Ascending aorta (tissue), 2 donors: ENCODE data around the gene WDR64. TPM values are rescaled to one million over a fixed set of nuclear protein-coding genes. Genes with fewer than 3 reads are reported as not detected.

ENCODE experiments used
- DNase-seq, 2 donors: peaks; one replicate each; pipeline ENCODE4 v3.0.0-alpha.2; 2019; ENCODE audit warnings: low spot score in 2 of 2
- H3K27ac ChIP-seq, 2 donors: fragments of 200-600 bp; sonication (generic); one replicate each; pipeline ENCODE4 v1.5.1; 2016 to 2017; ENCODE audit warnings: mild to moderate bottlenecking in 1 of 2
- H3K27me3 ChIP-seq: fragments of 200-600 bp; sonication (generic); one replicate; pipeline ENCODE4 v1.5.1; 2017
- H3K36me3 ChIP-seq, 2 donors: fragments of 200-600 bp; sonication (generic); one replicate each; pipeline ENCODE4 v1.5.1; 2016
- H3K4me1 ChIP-seq, 2 donors: fragments of 200-600 bp; sonication (generic); one replicate each; pipeline ENCODE4 v1.5.1; 2016 to 2017; ENCODE audit warnings: mild to moderate bottlenecking in 1 of 2
- H3K4me3 ChIP-seq, 2 donors: fragments of 200-600 bp; sonication (generic); one replicate each; pipeline ENCODE4 v1.5.1; 2016 to 2017; ENCODE audit warnings: mild to moderate bottlenecking in 1 of 2
- H3K9me3 ChIP-seq, 2 donors: fragments of 200-600 bp; sonication (generic); one replicate each; pipeline ENCODE4 v1.5.1; 2016
- CTCF ChIP-seq, 3 experiments: fragments of 200-600 bp in 2 of 3; fragments of 450-650 bp in 1 of 3; sonication (generic) in 2 of 3; IDR thresholded peaks; one replicate each; pipeline ENCODE4 v1.5.1; 2016 to 2019; ENCODE audit warnings: antibody characterized with exemption in 3 of 3, mild to moderate bottlenecking in 1 of 3, moderate library complexity in 1 of 3
- intact Hi-C: fragments of 100-400 bp; cut with DNase I; formaldehyde crosslinking; loops from one replicate; pipeline ENCODE4 v1.15.1; 2023
- total RNA-seq: library from RNA; depleted of rRNA; stranded (reverse); fragments of >200 nt; gene quantifications from one replicate; pipeline ENCODE4 v1.1.0, GENCODE V29; 2016

WDR64 gene
- total RNA-seq, 1 donor from 2014 or later, result not detected

- Histone ChIP-seq H3K4me3 (peak overlapping the region; percentile 49 to 64), H3K9me3 (no peaks in the 10 kb centered on the region), H3K36me3 (no peaks in the 10 kb centered on the region), H3K27ac (peak overlapping the region; percentile 49 to 64), H3K27me3 (no peaks in the 10 kb centered on the region), H3K4me1 (peaks cover 0 to 12% of the 10 kb centered on the region in 2 donors)
- no peak for DNase-seq
- no peak for TF ChIP-seq CTCF (IDR thresholded peaks at IDR 0.05)
- intact Hi-C loops, result loop anchor here (5.0 kb wide), 1 partner anchor 107 kb away; the partner anchor contains the start of genes CHML and OPN3
Measured at GRCh38 chr1:241749041-241749944, 97.2 kb downstream of the WDR64 start.

- Histone ChIP-seq H3K4me1 (peaks cover 0 to 12% of the 10 kb centered on the region in 2 donors), H3K4me3 (peak overlapping the region in 1 of 2 donors; percentile 64), H3K27me3 (no peaks in the 10 kb centered on the region), H3K27ac (peak overlapping the region in 1 of 2 donors; percentile 64), H3K36me3 (no peaks in the 10 kb centered on the region), H3K9me3 (no peaks in the 10 kb centered on the region)
- no peak for DNase-seq
- no peak for TF ChIP-seq CTCF (IDR thresholded peaks at IDR 0.05)
- intact Hi-C loops, result loop anchor here (5.0 kb wide), 1 partner anchor 108 kb away; the partner anchor contains the start of genes CHML and OPN3
Measured at GRCh38 chr1:241749945-241750695, 98.0 kb downstream of the WDR64 start.

- TF ChIP-seq CTCF (IDR thresholded peaks at IDR 0.05), result no peak
- DNase-seq, result no peak
- Histone ChIP-seq H3K36me3 (no peaks in the 10 kb centered on the region), H3K27ac (peak overlapping the region; percentile 12 to 40), H3K4me1 (peaks cover 0 to 12% of the 10 kb centered on the region in 2 donors), H3K9me3 (no peaks in the 10 kb centered on the region), H3K27me3 (no peaks in the 10 kb centered on the region), H3K4me3 (no peak overlapping the region)
- intact Hi-C loops, result no loop called here
Measured at GRCh38 chr1:241751524-241751923, 99.4 kb downstream of the WDR64 start.

- Histone ChIP-seq H3K4me1 (no peaks in the 10 kb centered on the region), H3K36me3 (no peaks in the 10 kb centered on the region), H3K27ac (no peak overlapping the region), H3K9me3 (no peaks in the 10 kb centered on the region), H3K4me3 (no peak overlapping the region), H3K27me3 (no peaks in the 10 kb centered on the region)
- no peak for TF ChIP-seq CTCF (IDR thresholded peaks at IDR 0.05)
- no peak for DNase-seq
- intact Hi-C loops, result no loop called here
Measured at GRCh38 chr1:241762713-241763339, 110.7 kb downstream of the WDR64 start.

- Histone ChIP-seq H3K4me1 (no peaks in the 10 kb centered on the region), H3K9me3 (no peaks in the 10 kb centered on the region), H3K27me3 (no peaks in the 10 kb centered on the region), H3K36me3 (no peaks in the 10 kb centered on the region), H3K4me3 (no peak overlapping the region), H3K27ac (no peak overlapping the region)
- intact Hi-C loops, result no loop called here
- no peak for DNase-seq
- no peak for TF ChIP-seq CTCF (IDR thresholded peaks at IDR 0.05)
Measured at GRCh38 chr1:241765390-241765789, 113.3 kb downstream of the WDR64 start.
